Stimulated activated naive CD4-positive, alpha-beta T cell treated with Interleukin-2 at 50 U/mL for 16 hours (primary cell): ENCODE measurements around the gene NFILZ.
"Not testable (repeated sequence)": the region's sequence is repeated elsewhere in the genome, so short reads cannot be mapped to it uniquely, and the experiment has no call there.

Source experiments
- DNase-seq: peaks from one replicate; lab custom pipeline; 2025; lab: John Stamatoyannopoulos, UW

Gene NFILZ

GRCh38 chr19:8611391-8611876 is 19.0 kb upstream of the NFILZ start:
- no peak for DNase-seq

DNA sequence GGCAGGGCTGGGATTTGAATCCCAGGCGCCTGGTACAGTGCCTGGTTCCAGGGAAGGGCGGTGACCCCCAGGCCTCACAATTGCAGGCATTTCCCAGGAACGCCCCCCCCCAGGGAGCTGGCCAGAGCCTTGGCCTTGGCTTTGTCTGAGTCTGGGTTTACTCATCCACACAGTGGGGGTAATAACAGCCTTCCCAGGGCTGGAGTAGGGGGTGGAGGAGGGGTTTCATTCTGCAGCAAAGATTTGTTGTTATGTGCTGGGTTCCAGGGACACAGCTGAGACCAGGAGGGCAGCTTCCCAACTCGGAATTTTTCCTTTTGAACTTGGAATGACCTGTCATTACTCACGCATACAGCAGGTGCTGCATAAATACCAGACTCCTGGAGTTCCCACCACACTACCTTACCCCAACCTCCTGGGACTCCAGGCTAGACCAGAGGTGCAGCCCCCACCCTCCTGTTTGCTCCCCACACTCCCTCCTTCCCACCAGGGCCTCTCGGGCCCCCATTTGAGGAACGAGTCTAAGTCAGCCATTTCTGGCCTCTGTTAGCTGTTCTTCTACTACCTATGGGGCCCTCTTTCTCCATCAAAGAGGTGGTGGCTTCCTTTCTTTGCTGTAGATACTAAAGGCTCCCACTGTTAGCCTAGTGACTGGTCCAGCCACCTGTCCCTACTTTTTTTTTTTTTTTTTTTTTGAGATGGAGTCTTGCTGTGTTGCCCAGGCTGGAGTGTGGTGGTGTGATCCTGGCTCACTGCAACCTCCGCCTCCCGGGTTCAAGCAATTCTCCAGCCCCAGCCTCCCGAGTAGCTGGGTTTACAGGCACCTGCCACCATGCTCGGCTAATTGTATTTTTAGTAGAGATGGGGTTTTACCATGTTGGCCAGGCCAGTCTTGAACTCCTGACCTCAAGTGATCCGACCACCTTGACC is 18.3 kb upstream of the NFILZ start:
- no peak for DNase-seq

- DNase-seq: no peak
Observed at GRCh38 chr19:8612807-8613171, 17.6 kb upstream of the NFILZ start.

- no peak for DNase-seq
Observed at GRCh38 chr19:8614455-8614854, 16.0 kb upstream of the NFILZ start.

- no peak for DNase-seq
Observed at GRCh38 chr19:8615024-8615423, 15.4 kb upstream of the NFILZ start.

DNA sequence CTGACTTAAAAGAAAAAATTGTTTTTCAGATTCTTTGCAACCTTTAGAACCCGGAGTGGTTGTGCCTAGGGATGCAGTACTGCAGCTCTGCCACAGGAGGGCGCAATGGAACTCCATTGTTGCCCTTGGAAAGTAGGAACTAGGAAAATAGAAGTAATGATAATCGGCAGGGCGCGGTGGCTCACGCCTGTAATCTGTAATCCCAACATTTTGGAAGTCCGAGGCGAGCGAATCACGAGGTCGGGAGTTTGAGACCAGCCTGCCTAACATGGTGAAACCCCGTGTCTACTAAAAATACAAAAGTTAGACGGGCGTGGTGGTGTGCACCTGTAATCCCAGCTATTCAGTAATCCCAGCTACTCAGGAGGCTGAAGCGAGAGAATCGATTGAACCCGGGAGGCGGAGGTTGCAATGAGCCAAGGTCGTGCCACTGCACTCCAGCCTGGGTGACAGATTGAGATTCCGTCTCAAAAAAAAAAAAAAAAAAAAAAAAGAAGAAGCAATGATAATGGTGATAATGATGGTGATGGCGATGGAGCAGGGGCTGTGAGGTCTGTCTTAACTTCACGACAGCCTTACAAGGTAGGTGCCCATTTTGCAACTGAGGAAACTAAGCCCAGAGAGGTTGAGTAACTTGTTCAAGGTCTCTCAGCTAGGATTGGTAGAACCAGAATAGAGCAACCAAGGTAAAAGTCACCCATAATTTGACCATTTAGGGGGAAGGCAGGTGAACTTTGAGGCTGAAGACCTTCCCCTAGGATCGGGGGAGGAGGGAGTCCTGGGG is 14.4 kb upstream of the NFILZ start:
- DNase-seq: peak; percentile 41

- no peak for DNase-seq
Observed at GRCh38 chr19:8616861-8617260, 13.6 kb upstream of the NFILZ start.

DNA sequence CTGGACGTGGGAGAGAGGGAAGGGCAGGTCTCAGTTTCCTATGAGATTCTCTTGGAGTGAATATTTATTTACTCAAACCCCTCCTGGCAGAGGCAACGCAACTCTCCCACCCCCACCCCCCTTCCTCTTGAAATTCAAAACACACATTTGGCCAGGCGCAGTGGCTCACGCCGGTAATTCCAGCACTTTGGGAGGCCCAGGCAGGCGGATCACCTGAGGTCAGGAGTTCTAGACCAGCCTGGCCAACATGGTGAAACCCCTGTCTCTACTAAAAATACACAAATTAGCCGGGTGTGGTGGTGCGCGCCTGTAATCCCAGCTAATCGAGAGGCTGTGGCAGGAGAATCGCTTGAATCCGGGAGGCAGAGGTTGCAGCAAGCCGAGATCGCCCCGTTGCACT is 13.1 kb upstream of the NFILZ start:
- DNase-seq: not testable (repeated sequence)

- DNase-seq: no peak
Observed at GRCh38 chr19:8617984-8618383, 12.4 kb upstream of the NFILZ start.

DNA sequence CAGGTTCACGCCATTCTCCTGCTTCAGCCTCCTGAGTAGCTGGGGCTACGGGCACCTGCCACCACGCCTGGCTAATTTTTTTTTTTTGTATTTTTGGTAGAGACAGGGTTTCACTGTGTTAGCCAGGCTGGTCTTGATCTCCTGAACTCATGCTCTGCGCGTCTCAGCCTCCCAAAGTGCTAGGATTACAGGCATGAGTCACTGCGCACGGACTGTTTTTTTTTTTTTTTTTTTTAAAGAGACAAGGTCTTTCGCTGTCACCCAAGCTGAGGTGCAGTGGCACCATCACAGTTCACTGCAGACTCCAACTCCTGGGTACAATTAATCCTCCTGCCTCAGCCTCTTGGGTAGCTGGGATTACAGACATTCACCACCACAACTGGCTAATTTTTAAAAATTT is 11.7 kb upstream of the NFILZ start:
- DNase-seq: no peak

GRCh38 chr19:8622886-8623285 is 7.5 kb upstream of the NFILZ start:
- not testable (repeated sequence) for DNase-seq

DNA sequence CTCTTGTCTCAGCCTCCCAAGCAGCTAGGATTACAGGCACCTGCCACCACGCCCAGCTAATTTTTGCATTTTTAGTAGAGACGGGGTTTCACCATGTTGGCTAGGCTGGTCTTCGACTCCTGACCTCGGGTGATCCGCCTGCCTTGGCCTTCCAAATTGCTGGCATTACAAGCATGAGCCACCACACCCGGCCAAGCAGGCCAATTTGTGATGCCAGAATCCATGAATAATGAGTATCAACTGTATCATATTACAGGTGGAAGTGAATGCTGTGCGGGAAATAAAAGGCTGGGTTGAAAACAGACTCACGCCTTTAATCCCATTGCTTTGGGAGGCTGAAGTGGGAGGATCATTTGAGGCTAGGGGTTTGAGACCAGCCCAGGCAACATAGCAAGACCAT is 3.6 kb upstream of the NFILZ start:
- no peak for DNase-seq

GRCh38 chr19:8629184-8629583 is 1.2 kb upstream of the NFILZ start:
- no peak for DNase-seq

DNA sequence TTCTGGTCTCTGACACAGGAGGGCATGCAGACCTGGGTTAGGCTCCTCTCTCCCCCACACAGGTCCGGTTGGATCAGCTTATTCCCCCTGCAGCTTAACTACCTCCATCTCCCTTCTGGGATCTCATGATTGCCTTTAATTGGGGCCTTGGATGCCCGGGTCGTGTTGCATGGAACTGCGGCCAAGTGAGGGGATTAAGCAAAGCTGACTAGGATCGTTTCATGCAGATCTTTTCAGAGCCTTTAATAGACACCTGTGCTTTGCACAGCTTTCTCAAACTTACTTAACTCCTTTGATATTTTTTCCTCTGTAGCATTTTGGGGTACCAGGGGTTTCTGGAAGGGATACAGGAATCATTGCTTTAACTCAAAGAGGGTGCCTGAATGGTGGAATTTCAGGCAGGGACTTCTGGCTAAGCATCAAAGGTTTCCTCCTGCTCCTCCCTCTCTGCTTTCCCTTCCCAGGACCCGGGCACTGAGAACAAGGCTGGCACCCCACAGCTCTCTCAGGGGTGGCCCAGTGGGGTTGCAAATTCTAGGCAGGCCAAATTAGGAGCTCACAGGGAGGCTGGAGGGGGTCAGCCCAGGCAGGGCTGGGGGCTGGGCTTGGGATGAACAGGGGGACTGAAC is 477 bp downstream of the NFILZ start:
- no peak for DNase-seq

GRCh38 chr19:8631425-8631819 is 989 bp downstream of the NFILZ start:
- no peak for DNase-seq

DNA sequence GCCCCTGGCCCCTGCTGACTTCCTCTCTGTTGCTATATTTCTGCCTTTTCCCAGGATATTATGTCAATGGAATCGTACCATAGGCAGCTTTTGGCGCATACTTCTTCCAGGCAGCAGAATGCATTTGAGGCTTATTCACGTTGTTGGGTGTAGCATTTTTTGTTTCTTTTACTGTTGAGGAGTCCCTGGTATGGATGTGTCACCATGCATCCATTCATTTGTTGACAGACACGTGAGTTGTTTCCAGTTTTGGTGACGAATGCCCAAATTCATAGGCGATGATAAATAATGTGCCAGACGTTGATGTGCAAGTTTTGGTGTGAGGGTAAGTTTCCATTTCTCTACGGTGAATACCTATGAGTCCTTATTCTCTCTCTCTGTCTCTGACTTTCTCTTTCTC is 5.0 kb downstream of the NFILZ start:
- no peak for DNase-seq

GRCh38 chr19:8637070-8637469 is 6.6 kb downstream of the NFILZ start:
- not testable (repeated sequence) for DNase-seq

DNA sequence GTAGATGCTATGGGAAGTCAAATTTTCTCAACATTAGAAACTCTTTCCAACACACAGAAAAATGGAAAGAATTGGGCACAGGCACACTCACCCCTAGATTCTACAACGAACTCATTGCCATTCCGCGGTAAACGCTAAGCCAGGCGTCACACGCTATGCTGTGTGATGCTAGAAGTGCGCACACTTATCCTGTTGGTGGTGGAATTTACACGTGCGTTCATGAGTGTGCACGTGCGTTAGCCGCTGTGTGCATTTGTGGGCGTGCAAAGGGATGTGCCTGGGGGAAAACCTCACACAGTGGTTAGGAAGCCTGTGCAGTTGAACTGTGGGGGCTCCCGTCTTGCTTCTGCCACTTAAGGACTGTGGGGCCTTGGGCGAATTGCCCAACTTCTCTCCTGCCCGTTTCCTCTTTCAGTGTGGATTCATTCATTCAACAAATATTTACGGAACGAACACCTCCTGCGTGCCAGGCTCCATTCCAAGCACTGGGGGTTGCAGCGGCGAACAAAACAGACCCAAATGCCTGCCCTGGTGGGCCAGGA is 7.7 kb downstream of the NFILZ start:
- no peak for DNase-seq

DNA sequence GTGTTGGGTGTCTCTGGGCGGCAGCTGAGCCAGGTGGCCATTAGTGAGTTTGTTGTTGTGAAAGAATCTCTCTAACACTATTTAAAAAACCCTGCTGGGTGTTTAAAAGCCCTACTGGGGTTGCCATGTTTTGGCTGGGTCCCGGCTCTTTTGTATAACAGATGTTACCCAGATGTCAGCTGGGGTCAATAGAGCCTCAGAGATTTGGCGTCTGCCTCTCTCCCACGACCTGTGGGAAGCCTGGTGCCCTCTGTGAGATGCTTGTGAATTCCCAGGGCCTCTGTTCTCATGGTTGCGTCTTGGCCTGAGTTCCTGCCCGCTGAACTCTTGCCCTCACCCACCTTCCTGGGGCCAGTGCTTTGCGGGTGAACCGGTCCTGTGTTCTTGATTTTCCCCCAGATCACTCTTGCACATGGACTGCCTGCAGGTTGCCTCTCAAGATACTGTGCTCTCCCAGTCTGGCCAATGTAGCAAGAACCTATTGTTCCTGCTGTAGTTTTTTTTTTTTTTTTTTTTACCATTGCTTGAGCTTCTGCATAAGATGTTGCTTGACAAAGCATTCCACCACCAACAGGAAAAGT is 9.5 kb downstream of the NFILZ start:
- no peak for DNase-seq

GRCh38 chr19:8640402-8641004 is 10.1 kb downstream of the NFILZ start:
- DNase-seq: no peak

DNA sequence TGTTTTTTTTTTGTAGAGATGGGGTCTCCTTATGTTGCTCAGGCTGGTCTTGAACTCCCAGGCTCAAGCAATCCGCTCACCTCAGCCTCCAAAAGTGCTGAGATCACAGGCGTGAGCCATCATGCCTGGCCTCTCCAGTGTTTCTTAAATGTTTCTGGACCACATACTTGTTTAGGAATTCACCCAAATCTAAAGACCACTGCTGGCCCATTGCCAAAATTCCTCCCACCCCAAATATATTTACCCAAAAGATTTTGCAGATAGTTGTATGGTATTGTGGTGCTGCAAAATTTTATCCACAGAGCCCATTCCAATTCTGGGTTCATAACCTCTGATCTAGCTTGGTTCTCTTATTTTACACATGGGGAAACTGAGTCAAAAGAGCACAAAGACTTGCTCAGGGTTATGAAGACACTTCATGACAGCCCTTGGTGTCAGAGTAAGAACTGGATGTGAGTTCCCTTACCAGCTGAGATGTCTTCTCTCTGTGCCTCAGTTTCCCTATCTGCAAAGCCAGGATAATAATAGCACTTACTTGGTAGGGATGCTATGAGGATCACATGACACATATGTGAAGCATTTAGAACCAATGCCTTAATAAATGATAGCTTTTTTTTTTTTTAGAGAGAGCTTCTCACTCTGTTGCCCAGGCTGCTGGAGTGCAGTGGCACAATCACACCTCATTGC is 10.9 kb downstream of the NFILZ start:
- DNase-seq: no peak
